Loucy (cell line): ENCODE measurements around the gene ANKRD27.
"Not testable (repeated sequence)": the region's sequence is repeated elsewhere in the genome, so short reads cannot be mapped to it uniquely, and the experiment has no call there.

Experiments
- H2AFZ ChIP-seq: fragments of 200-600 bp; sonication (generic); 2 replicates; pipeline ENCODE4 v1.6.0; 2016; ENCODE audit warnings: antibody characterized with exemption, mild to moderate bottlenecking, low read length, moderate library complexity
- H3F3A ChIP-seq: fragments of 200-600 bp; 2 replicates; pipeline ENCODE4 v1.6.0; 2016; ENCODE audit warnings: antibody characterized with exemption, low read depth, mild to moderate bottlenecking
- H3K27me3 ChIP-seq: fragments of 200-600 bp; sonication (generic); 2 replicates; pipeline ENCODE4 v1.6.1; 2014; ENCODE audit warnings: low read length, mild to moderate bottlenecking; ENCODE audit not compliant: insufficient read depth, poor library complexity, severe bottlenecking
- H3K36me3 ChIP-seq: fragments of 200-600 bp; sonication (generic); 2 replicates; pipeline ENCODE4 v1.6.1; 2016; ENCODE audit warnings: low read length; ENCODE audit not compliant: insufficient read depth
- H3K4me1 ChIP-seq: fragments of 200-600 bp; sonication (generic); 2 replicates; pipeline ENCODE4 v1.5.1; 2014; ENCODE audit warnings: low read length, mild to moderate bottlenecking; ENCODE audit not compliant: insufficient read depth, poor library complexity, severe bottlenecking
- H3K4me2 ChIP-seq: fragments of 200-600 bp; sonication (generic); 2 replicates; pipeline ENCODE4 v1.6.0; 2014; ENCODE audit warnings: antibody characterized with exemption, low read length, low read depth, mild to moderate bottlenecking; ENCODE audit not compliant: poor library complexity, severe bottlenecking
- H3K4me3 ChIP-seq: fragments of 200-600 bp; sonication (generic); 2 replicates; pipeline ENCODE4 v1.5.1; 2014; ENCODE audit warnings: low read length, mild to moderate bottlenecking, mixed read lengths; ENCODE audit not compliant: poor library complexity, severe bottlenecking
- H3K79me2 ChIP-seq: fragments of 200-600 bp; sonication (generic); 2 replicates; pipeline ENCODE4 v1.6.1; 2014; ENCODE audit warnings: low read length; ENCODE audit not compliant: insufficient read depth
- H3K9ac ChIP-seq: fragments of 200-600 bp; sonication (generic); 2 replicates; pipeline ENCODE4 v1.6.0; 2014; ENCODE audit warnings: mild to moderate bottlenecking, low read depth, low read length, moderate library complexity; ENCODE audit not compliant: poor library complexity, severe bottlenecking
- H3K9me2 ChIP-seq: fragments of 200-600 bp; sonication (generic); replicated peaks from 2 replicates; pipeline ENCODE4 v1.6.1; 2016; ENCODE audit warnings: low read depth, low read length, mixed read lengths
- H3K9me3 ChIP-seq: fragments of 200-600 bp; sonication (generic); 2 replicates; pipeline ENCODE4 v1.6.1; 2014; ENCODE audit warnings: mild to moderate bottlenecking, antibody characterized with exemption, low read length, low read depth; ENCODE audit not compliant: insufficient read depth
- H4K20me1 ChIP-seq: fragments of 200-600 bp; sonication (generic); 2 replicates; pipeline ENCODE4 v1.6.0; 2014; ENCODE audit warnings: antibody characterized with exemption, low read length, mild to moderate bottlenecking; ENCODE audit not compliant: insufficient read depth, poor library complexity, severe bottlenecking
- EZH2phosphoT487 ChIP-seq: fragments of 200-600 bp; IDR thresholded peaks from 2 replicates; pipeline ENCODE4 v1.6.1; 2018; ENCODE audit warnings: antibody characterized with exemption, mild to moderate bottlenecking, moderate library complexity, borderline replicate concordance
- TF ChIP-seq, protein P1 (sequence below): fragments of 200-600 bp; sonication (generic); conservative IDR thresholded peaks from 2 replicates; pipeline ENCODE4 v1.5.1; 2014; ENCODE audit warnings: mild to moderate bottlenecking, antibody characterized with exemption, low read length

ANKRD27 gene

DNA sequence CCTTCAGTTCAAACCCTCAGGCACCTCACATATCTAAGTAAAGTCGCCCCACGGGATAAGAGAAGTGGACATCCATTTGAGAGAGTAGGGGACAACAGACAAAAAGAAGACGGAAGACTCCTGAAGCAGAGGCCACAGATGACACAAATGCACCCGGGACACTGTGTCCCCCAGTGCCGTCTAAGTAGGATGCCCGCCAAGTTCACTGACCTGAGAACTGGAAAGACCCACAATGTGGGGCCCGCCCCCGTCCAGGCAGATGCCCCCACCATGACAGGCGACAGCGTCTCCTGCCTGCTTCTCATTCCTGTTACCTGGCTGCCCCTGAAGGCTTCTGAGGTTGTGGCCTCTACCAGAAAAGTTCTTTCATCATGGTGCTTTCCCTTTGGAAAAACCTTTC lies 16.9 kb downstream of the ANKRD27 start:
- H3K9me3 ChIP-seq: no peaks in the 10 kb centered on the region
- no peaks in the 10 kb centered on the region for H3F3A ChIP-seq
- H3K9ac ChIP-seq: no peak overlapping the region
- H3K36me3 ChIP-seq: peaks cover 64% of the 10 kb centered on the region; the same call in 1 of the 2 replicates
- H3K4me3 ChIP-seq: no peak overlapping the region
- H2AFZ ChIP-seq: no peak overlapping the region
- no peak overlapping the region for H3K4me2 ChIP-seq
- H4K20me1 ChIP-seq: peaks cover 69% of the 10 kb centered on the region
- H3K79me2 ChIP-seq: peaks cover 90% of the 10 kb centered on the region
- H3K27me3 ChIP-seq: no peaks in the 10 kb centered on the region
- TF ChIP-seq, protein P1, sequence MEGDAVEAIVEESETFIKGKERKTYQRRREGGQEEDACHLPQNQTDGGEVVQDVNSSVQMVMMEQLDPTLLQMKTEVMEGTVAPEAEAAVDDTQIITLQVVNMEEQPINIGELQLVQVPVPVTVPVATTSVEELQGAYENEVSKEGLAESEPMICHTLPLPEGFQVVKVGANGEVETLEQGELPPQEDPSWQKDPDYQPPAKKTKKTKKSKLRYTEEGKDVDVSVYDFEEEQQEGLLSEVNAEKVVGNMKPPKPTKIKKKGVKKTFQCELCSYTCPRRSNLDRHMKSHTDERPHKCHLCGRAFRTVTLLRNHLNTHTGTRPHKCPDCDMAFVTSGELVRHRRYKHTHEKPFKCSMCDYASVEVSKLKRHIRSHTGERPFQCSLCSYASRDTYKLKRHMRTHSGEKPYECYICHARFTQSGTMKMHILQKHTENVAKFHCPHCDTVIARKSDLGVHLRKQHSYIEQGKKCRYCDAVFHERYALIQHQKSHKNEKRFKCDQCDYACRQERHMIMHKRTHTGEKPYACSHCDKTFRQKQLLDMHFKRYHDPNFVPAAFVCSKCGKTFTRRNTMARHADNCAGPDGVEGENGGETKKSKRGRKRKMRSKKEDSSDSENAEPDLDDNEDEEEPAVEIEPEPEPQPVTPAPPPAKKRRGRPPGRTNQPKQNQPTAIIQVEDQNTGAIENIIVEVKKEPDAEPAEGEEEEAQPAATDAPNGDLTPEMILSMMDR: no peak
- no peak for TF ChIP-seq EZH2phosphoT487
- H3K9me2 ChIP-seq: no peaks in the 10 kb centered on the region
- peaks cover 24% of the 10 kb centered on the region for H3K4me1 ChIP-seq

DNA sequence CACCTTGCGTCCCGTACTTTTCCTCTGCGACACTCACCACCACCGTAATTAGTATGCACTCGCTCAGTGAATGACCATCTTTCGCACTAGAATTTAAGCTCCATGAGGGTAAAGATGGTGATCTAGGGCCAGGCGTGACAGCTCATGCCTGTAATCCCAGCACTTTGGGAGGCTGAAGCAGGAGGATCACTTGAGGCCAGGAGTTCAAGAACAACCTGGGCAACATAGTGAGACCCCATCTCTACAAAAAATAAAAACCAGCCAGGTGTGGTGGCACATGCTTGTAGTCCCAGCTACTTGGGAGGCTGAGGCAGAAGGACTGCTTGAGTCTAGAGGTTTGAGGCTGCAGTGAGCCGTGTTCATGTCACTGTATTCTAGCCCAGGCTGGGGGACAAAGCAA lies 18.6 kb downstream of the ANKRD27 start:
- Histone ChIP-seq H3K36me3 (peaks cover 77% of the 10 kb centered on the region; the same call in 1 of the 2 replicates), H4K20me1 (peaks cover 67% of the 10 kb centered on the region), H3K79me2 (peaks cover 78% of the 10 kb centered on the region)
- not testable (repeated sequence) for H3F3A ChIP-seq, H3K9ac ChIP-seq, H3K9me2 ChIP-seq, H3K27me3 ChIP-seq, H3K4me3 ChIP-seq, H3K4me1 ChIP-seq, H2AFZ ChIP-seq, H3K4me2 ChIP-seq, H3K9me3 ChIP-seq

DNA sequence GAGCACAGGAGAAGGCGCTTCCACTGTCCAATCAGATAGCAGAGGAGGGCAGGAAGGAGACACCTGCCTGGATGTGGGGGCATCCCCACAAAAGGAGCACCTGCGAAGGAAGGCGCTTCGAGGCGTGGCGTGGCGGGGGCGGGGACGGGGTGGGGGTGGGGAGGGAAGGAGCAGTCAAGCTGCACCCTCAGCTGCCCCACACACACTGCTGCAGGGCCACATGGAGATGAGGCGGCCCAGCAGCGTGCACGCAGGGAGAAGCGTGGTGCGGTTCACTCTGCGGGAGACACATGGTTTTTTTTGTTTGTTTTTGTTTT lies 21.4 kb downstream of the ANKRD27 start:
- H3K36me3 ChIP-seq: peaks cover 86% of the 10 kb centered on the region; the same call in 1 of the 2 replicates
- H4K20me1 ChIP-seq: peaks cover 53% of the 10 kb centered on the region

More for the DNA sequence above, 21.4 kb downstream of the ANKRD27 start:
- H3K9me2 ChIP-seq: no peaks in the 10 kb centered on the region
- no peaks in the 10 kb centered on the region for H3K27me3 ChIP-seq
- no peaks in the 10 kb centered on the region for H3K9me3 ChIP-seq
- H3K79me2 ChIP-seq: peaks cover 58% of the 10 kb centered on the region
- no peak overlapping the region for H3K4me2 ChIP-seq
- TF ChIP-seq, protein P1: no peak
- TF ChIP-seq EZH2phosphoT487: no peak
- no peak overlapping the region for H2AFZ ChIP-seq
- no peak overlapping the region for H3K9ac ChIP-seq
- no peaks in the 10 kb centered on the region for H3K4me1 ChIP-seq
- H3K4me3 ChIP-seq: no peak overlapping the region
- no peaks in the 10 kb centered on the region for H3F3A ChIP-seq
